ENCODE measurements around the gene PMS1. TPM values are rescaled to one million over a fixed set of nuclear protein-coding genes. Genes with fewer than 3 reads are reported as not detected.
"Not testable (repeated sequence)": the region's sequence is repeated elsewhere in the genome, so short reads cannot be mapped to it uniquely, and the experiment has no call there.

PMS1 gene
- total RNA-seq, 1 donor from 2014 or later: 12.8 TPM

GRCh38 chr2:189818249-189819038 lies 34.2 kb downstream of the PMS1 start:
- ATAC-seq: no peak

GRCh38 chr2:189819297-189819704 lies 35.1 kb downstream of the PMS1 start:
- ATAC-seq: no peak

GRCh38 chr2:189821953-189822748 lies 37.9 kb downstream of the PMS1 start:
- no peak for ATAC-seq

- no peak for ATAC-seq
These were observed 40.6 kb downstream of the PMS1 start for GRCh38 chr2:189824694-189825396.

DNA sequence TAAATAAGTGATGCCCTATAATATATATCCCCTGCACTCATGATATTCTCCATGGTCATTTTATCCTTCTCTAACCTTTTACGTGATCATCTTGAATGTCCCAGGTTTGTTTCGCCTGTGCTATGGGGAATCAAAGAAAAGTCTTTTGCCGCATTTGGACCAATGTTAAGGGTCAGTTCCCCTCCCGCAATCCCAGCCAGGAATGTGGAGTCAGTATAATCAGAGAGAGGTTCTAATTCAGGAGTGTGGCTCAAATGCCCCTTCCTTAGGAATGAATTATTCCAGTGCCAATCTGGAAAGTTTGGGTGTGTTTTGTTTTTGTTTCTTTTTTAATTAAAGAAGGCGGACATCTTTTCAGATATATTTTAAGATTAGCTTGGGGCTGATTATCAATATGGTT lies 41.8 kb downstream of the PMS1 start:
- ATAC-seq: no peak

- ATAC-seq: peak; percentile 66
These were observed 45.0 kb downstream of the PMS1 start for GRCh38 chr2:189829102-189829833.

DNA sequence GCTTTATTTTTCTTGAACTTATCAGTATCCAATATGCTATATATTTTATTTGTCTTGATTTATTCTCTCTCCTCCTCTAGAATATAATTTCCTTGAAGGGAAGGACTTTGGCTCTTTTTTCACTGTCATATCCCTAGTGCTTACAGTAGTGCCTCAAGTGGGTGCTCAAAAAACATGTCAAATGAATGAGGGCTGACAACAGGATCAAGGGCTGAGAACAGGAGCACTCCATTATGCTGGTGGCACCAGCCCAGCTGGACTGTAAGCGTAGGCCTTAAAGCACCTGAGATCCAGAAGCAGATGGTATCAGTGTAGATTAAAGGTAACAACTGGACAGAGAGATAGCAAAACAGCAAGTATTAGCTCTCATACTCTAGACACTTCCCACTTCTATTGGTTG lies 46.3 kb downstream of the PMS1 start:
- no peak for ATAC-seq

- no peak for ATAC-seq
These were observed 49.8 kb downstream of the PMS1 start for GRCh38 chr2:189834059-189834458.

GRCh38 chr2:189834642-189835041 lies 50.4 kb downstream of the PMS1 start:
- ATAC-seq: not testable (repeated sequence)

DNA sequence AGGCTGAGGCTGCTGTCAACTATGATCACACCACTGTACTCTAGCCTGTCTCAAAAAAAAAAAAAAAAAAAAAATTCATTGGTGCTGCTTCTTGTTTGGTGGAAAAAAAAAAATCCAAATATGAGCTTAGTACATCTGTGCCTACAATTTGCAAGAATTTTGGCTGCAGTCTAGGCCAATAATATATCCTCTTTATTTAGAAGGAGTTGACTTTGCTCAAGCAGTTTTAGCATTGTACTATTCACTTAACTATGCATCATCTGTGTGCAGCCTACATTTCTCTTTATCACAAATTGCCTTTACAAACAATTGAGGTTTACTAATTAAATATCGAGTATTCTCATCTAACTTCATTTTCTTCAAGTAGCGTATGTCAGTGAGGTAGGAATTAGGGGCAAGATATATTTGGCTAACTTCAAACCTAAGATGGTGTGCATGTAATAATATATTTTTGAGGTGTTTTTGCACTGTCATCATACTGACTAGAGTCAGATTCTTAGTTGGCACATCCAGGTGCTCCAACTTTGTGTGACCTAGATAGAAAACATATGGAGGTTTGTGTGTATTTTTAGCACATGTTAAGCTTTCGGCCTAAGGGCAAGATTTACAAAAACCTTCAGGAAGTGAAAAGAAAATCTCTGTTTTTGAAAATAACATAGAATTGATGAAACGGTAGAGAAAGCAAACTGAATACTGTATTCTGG lies 51.8 kb downstream of the PMS1 start:
- ATAC-seq: no peak

GRCh38 chr2:189836644-189837043 lies 52.4 kb downstream of the PMS1 start:
- no peak for ATAC-seq

DNA sequence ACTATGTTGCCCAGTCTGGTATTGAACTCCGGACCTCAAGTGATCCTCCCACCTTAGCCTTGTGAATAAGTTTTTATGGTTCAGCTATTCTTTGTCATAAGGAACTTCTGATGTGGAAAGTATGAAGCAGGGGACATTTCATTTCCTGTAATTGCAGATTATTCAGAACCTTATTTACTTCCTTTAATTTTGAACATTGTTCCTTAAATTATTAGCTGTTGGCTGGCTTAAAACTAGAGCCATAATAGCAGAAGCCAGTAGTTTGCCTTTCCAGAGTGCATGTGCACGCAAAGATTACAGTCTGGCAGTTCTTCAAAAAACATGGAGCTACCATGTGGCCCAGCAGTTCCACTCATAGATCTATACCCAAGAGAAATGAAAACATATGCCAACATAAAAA lies 53.1 kb downstream of the PMS1 start:
- ATAC-seq: no peak

GRCh38 chr2:189841019-189841418 lies 56.8 kb downstream of the PMS1 start:
- ATAC-seq: no peak

DNA sequence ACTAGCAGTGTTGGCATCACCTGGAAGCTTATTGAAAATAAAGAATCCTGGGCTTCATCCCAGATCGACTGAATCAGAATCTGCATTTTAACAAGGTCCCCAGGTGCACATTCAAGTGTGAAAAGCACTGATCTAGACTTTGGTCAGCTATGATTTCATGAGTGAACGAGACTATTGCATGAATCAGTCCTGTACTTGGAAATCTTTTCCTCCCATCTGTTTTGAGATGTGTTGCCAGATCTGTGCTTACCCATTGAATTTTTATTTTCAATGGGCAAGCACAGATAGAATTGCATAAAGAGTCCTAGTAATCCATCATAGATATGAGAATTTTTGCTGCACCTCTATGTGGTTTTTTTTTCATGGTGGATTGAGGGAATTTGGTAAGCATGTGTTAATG lies 64.0 kb downstream of the PMS1 start:
- no peak for ATAC-seq

DNA sequence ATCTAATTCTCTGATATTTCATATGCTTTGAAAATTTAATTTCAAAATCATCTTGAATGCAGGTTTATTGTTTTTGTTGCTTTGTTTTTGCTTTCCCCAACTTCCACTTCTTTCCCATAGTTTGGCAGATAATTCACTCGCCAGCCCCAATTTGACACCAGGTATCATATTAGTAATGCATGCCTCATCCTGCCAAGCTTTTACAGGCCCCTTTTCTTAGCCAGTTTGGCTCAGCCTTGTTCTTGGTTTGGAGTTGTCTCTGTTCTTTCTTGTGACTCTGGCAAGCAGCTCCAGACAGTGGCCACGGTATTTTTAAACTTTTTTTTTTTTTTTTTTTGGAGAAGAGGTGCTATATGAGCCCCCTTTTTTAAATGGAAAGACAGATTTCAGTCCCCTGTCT lies 65.3 kb downstream of the PMS1 start:
- no peak for ATAC-seq

DNA sequence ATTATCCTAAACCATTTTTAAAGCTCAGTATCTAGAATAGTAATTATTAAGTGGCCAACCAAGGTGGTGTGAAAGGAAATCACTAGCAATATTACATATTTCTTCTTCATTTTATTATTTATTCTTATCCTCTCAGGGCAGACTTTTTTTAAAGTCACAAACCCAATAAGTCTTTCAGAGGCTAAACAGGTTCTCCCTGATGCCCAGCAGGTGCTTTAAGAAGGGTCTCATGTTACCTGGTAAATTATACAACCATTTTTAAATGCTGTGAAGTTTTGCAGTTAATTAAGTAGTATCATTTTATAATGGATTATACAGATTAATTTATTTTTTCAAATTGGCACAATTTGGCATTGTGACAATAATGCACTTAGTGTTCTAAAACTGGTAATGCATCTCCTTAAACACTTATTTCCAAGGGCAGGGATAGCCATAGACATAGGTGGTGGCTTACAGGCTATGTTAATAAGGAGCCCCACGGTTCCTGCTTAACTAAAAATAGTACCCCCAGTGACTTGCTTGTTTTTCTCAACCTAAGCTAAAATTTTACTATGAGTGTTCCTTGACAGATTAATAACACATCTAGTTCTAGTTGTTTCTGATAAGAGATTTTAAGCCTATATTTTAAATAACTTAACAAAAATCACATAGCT lies 67.0 kb downstream of the PMS1 start:
- no peak for ATAC-seq

DNA sequence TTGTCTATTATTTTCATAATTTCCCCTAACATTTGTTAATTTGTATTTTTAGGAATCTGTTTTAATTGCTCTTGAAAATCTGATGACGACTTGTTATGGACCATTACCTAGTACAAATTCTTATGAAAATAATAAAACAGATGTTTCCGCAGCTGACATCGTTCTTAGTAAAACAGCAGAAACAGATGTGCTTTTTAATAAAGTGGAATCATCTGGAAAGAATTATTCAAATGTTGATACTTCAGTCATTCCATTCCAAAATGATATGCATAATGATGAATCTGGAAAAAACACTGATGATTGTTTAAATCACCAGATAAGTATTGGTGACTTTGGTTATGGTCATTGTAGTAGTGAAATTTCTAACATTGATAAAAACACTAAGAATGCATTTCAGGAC lies 69.9 kb downstream of the PMS1 start:
- ATAC-seq: no peak

DNA sequence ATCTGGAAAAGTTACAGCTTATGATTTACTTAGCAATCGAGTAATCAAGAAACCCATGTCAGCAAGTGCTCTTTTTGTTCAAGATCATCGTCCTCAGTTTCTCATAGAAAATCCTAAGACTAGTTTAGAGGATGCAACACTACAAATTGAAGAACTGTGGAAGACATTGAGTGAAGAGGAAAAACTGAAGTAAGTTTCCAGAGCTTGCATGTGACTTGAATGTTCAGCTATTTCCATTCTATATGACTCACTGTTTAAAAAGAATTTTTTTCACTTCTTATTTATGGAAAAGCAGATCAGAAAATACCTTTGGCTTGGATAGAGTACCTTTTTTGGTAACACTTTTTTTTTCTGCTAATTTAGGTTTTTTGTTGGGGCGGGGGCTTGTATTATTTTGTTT lies 70.7 kb downstream of the PMS1 start:
- ATAC-seq: no peak

DNA sequence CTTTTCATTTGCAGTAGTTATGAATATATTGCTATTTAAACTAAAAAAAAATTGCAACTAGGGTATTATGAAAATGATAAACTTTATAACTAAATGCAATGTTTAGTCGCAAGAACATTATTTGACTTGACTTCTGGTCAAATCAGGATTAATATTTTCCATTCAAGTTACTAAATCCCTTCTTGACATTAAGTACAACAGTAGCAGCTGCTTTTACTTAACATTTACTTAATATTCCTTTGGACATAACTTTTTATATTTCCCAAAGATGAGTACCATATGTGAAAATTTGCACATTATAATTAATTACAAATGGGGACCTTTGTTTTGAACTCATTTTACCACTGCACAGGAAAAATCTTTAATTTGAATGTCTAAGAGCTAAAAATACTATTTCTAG lies 74.0 kb downstream of the PMS1 start:
- ATAC-seq: no peak

- no peak for ATAC-seq
These were observed 75.9 kb downstream of the PMS1 start for GRCh38 chr2:189860161-189860560.

DNA sequence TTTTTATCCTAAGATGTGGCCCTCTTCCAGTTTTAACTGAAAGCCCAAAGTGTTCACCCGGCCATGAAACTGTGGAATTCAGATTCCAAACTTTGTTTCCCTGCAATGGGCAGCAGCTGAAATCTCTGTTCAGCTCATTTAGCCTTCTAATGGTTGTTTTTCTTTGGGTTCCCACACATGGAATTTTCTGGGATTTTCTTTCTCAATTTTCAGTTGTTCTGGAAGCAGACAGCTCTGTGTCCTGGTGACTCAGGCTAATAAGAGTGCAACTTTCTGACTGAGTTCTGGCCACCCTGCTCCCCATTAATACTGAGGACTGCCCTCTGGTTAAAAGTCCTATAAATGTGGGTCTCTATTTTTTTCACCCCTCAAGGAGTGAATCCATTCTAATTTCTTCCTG lies 78.5 kb downstream of the PMS1 start:
- no peak for ATAC-seq

DNA sequence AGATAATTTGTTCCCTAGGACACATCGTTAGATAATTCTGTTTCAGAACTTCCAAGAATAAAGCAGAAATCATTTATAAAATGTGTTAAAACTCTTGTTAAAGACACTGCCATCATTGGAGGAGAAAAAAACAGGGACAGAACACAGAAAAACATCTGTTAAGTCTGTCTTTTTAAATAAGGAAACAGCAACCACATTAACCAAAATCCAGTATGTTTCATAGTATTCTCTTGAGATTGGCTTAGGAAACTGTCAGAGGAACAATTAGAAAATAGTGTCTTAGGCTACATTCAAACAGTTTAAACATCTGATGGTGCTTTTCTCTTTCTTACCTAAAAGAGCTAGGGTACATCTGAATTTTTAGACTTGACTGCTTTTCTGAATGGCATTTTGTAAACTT lies 81.6 kb downstream of the PMS1 start:
- ATAC-seq: no peak
